DND-41 (cell line): Measurements from ENCODE around the gene RTP1.

ENCODE experiments used
- CTCF ChIP-seq: IDR thresholded peaks from 2 replicates; pipeline ENCODE4 v1.5.1; 2012; ENCODE audit warnings: borderline replicate concordance, low read length, moderate library complexity, mild to moderate bottlenecking; ENCODE audit not compliant: poor library complexity, severe bottlenecking; ENCODE audit errors: extremely low read depth
- EZH2 ChIP-seq: IDR thresholded peaks from 3 replicates; pipeline ENCODE4 v1.6.1; 2012; ENCODE audit warnings: borderline replicate concordance, low read depth, mild to moderate bottlenecking, moderate library complexity, low read length, inconsistent platforms; ENCODE audit not compliant: severe bottlenecking

DNA sequence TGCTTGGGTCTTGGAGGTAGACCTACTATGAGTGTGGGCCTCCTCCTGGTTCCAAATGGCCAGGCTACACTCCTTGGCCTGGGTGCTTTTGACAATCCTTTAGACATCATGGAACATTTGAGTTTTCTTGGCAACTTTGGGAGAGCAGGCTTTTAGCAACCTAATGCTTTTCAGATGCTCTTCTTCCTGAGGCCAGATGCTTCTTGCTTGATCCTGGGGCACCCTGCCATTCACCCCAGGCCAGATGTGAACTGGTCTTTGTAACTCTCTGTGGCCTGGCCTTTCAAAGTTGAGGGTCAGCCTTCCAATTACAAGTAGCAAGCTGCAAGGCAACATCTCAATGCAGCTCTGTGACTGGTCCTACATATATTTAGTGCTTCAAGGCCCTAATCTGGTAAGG lies 40.5 kb downstream of the RTP1 start:
- no peak for TF ChIP-seq CTCF
- no peak for TF ChIP-seq EZH2
